HCT116 (cell line): ENCODE data around the gene RRAGC. TPM values are rescaled to one million over a fixed set of nuclear protein-coding genes. Genes with fewer than 3 reads are reported as not detected.
"Not testable (repeated sequence)": the region's sequence is repeated elsewhere in the genome, so short reads cannot be mapped to it uniquely, and the experiment has no call there.

Experiments used
- ATAC-seq: fragments of 200-7000 bp; cut with Tn5 transposase; 2 replicates; pipeline ENCODE4 v1.9.1; 2020; ENCODE audit warnings: mild to moderate bottlenecking, moderate library complexity
- BruUV-seq: library from RNA; stranded (reverse); fragments of 400-500 nt; replicated peaks from 2 replicates; lab custom pipeline; 2021; lab: Mats Ljungman, UMichigan
- CTCF ChIA-PET: fragments of 300-600 bp; sonication (Branson Sonifier 250); formaldehyde crosslinking; loops from one replicate; lab custom pipeline; 2021; ENCODE audit warnings: antibody characterized with exemption; lab: Charles Lee
- POLR2A ChIA-PET: fragments of 300-600, 350-600 bp; sonication (Branson Sonifier 250); formaldehyde crosslinking; loops from one replicate; lab custom pipeline; 2021; ENCODE audit warnings: antibody characterized with exemption; lab: Charles Lee
- RAD21 ChIA-PET, 2 experiments: fragments of 300-600 bp; sonication (Branson Sonifier 250); formaldehyde crosslinking; loops; one replicate each; lab custom pipeline; 2023; ENCODE audit warnings: low total read pairs in 2 of 2; ENCODE audit not compliant: uncharacterized antibody in 2 of 2, unreplicated experiment in 2 of 2, low non-redundant PET in 1 of 2; lab: Charles Lee
- DNase-seq: peaks from one replicate; pipeline ENCODE4 v3.0.0-alpha.2; 2010; ENCODE audit warnings: low read depth, low spot score
- H2AFZ ChIP-seq: fragments of 200-600 bp; shearing (Covaris generic), sonication (generic); 2 replicates; pipeline ENCODE4 v1.6.1; 2017; ENCODE audit warnings: low read depth, mixed run types, mixed read lengths, antibody characterized with exemption, low read length; ENCODE audit not compliant: poor library complexity, severe bottlenecking
- H3K27ac ChIP-seq: 2 replicates; pipeline ENCODE4 v1.5.1; 2012; ENCODE audit warnings: low read depth, low read length
- H3K27me3 ChIP-seq: fragments of 200-600 bp; sonication (generic); 2 replicates; pipeline ENCODE4 v1.6.1; 2016; ENCODE audit warnings: mixed run types, low read length, mixed read lengths; ENCODE audit not compliant: insufficient read depth
- H3K36me3 ChIP-seq, 2 experiments: fragments of 200-500 bp in 1 of 2; fragments of 200-600 bp in 1 of 2; sonication (Bioruptor generic) in 1 of 2; sonication (generic) in 1 of 2; 2 replicates each; pipeline versions ENCODE4 v1.5.1 to v1.6.1; 2014 to 2016; ENCODE audit warnings: low read length in 2 of 2, inconsistent platforms in 1 of 2, mixed read lengths in 1 of 2, mixed run types in 1 of 2; ENCODE audit not compliant: insufficient read depth in 2 of 2, control insufficient read depth in 1 of 2
- H3K4me1 ChIP-seq, 2 experiments: fragments of 200-600 bp in 1 of 2; sonication (generic) in 1 of 2; 2 replicates each; pipeline versions ENCODE4 v1.5.1 to v1.6.1; 2012 to 2017; ENCODE audit warnings: low read length in 2 of 2, inconsistent platforms in 1 of 2, mild to moderate bottlenecking in 1 of 2, mixed read lengths in 1 of 2, mixed run types in 1 of 2, moderate library complexity in 1 of 2; ENCODE audit not compliant: insufficient read depth in 2 of 2, control insufficient read depth in 1 of 2
- H3K4me2 ChIP-seq: fragments of 200-600 bp; sonication (generic); 2 replicates; pipeline ENCODE4 v1.6.1; 2017; ENCODE audit warnings: mixed run types, low read length, mixed read lengths
- H3K4me3 ChIP-seq, 2 experiments: fragments of 200-600 bp in 1 of 2; sonication (generic) in 1 of 2; replicated peaks in 1 of 2; 2 replicates each; pipeline ENCODE4 v1.5.1; 2011 to 2016; ENCODE audit warnings: low read length in 2 of 2, control low read depth in 1 of 2, low read depth in 1 of 2, mild to moderate bottlenecking in 1 of 2, mixed read lengths in 1 of 2, mixed run types in 1 of 2
- H3K79me2 ChIP-seq: fragments of 200-600 bp; sonication (generic); 2 replicates; pipeline ENCODE4 v1.6.1; 2017; ENCODE audit warnings: mild to moderate bottlenecking, mixed run types, low read length, moderate library complexity, mixed read lengths; ENCODE audit not compliant: insufficient read depth
- H3K9ac ChIP-seq: fragments of 200-600 bp; sonication (generic); 2 replicates; pipeline ENCODE4 v1.6.1; 2016; ENCODE audit warnings: low read length, mixed read lengths
- H3K9me2 ChIP-seq: fragments of 200-600 bp; sonication (generic), shearing (Covaris generic); 2 replicates; pipeline ENCODE4 v1.6.1; 2017; ENCODE audit warnings: mixed run types, mild to moderate bottlenecking, moderate library complexity; ENCODE audit not compliant: insufficient read depth
- H3K9me3 ChIP-seq, 2 experiments: fragments of 200-500 bp in 1 of 2; fragments of 200-600 bp in 1 of 2; sonication (Bioruptor generic) in 1 of 2; sonication (generic) in 1 of 2; 2 replicates each; pipeline ENCODE4 v1.6.1; 2014 to 2017; ENCODE audit warnings: low read length in 2 of 2, mixed read lengths in 2 of 2, inconsistent platforms in 1 of 2, low read depth in 1 of 2, mild to moderate bottlenecking in 1 of 2, mixed run types in 1 of 2, moderate library complexity in 1 of 2; ENCODE audit not compliant: control insufficient read depth in 1 of 2, insufficient read depth in 1 of 2
- H4K20me1 ChIP-seq: fragments of 200-600 bp; sonication (generic), shearing (Covaris generic); 2 replicates; pipeline ENCODE4 v1.6.1; 2017; ENCODE audit warnings: mixed run types, mild to moderate bottlenecking, moderate library complexity; ENCODE audit not compliant: insufficient read depth
- CBX3 ChIP-seq: IDR thresholded peaks from 2 replicates; pipeline ENCODE4 v1.6.1; 2012; ENCODE audit warnings: low read depth
- CTCF ChIP-seq, 3 experiments: fragments of 200-600 bp in 1 of 3; sonication (generic) in 1 of 3; IDR thresholded peaks in 2 of 3; conservative IDR thresholded peaks in 1 of 3; 2 replicates each; pipeline ENCODE4 v1.5.1; 2012 to 2017; ENCODE audit warnings: low read depth in 2 of 3, low read length in 2 of 3, antibody characterized with exemption in 1 of 3, borderline replicate concordance in 1 of 3, control low read depth in 1 of 3, mild to moderate bottlenecking in 1 of 3, mixed read lengths in 1 of 3, mixed run types in 1 of 3, moderate library complexity in 1 of 3; ENCODE audit not compliant: insufficient read depth in 1 of 3
- ELF1 ChIP-seq: IDR thresholded peaks from 2 replicates; pipeline ENCODE4 v1.6.1; 2012; ENCODE audit warnings: low read depth, borderline replicate concordance
- FOSL1 ChIP-seq: IDR thresholded peaks from 2 replicates; pipeline ENCODE4 v1.6.1; 2012; ENCODE audit warnings: low read depth
- JUND ChIP-seq: IDR thresholded peaks from 2 replicates; pipeline ENCODE4 v1.6.1; 2012
- POLR2AphosphoS5 ChIP-seq: IDR thresholded peaks from 2 replicates; pipeline ENCODE4 v1.6.1; 2011; ENCODE audit warnings: mild to moderate bottlenecking, low read depth, low read length, moderate library complexity
- RAD21 ChIP-seq: IDR thresholded peaks from 2 replicates; pipeline ENCODE4 v1.6.1; 2012; ENCODE audit warnings: low read depth, mild to moderate bottlenecking
- YY1 ChIP-seq: IDR thresholded peaks from 2 replicates; pipeline ENCODE4 v1.6.1; 2011; ENCODE audit warnings: low read length, low read depth, moderate library complexity, mild to moderate bottlenecking; ENCODE audit not compliant: insufficient replicate concordance; ENCODE audit errors: extremely low read depth
- ZFX ChIP-seq: fragments of 450-650 bp; IDR thresholded peaks from 2 replicates; pipeline ENCODE4 v1.6.1; 2017
- intact Hi-C: fragments of 100-400 bp; cut with micrococcal nuclease; formaldehyde crosslinking; loops from 2 replicates; pipeline ENCODE4 v1.10.0; 2022
- total RNA-seq: library from RNA; stranded (reverse); gene quantifications from one replicate; pipeline ENCODE4 v1.2.1, GENCODE V29; 2021; ENCODE audit not compliant: unreplicated experiment

RRAGC gene
- total RNA-seq, 1 experiment from 2014 or later, result 11.7 TPM

GRCh38 chr1:38846210-38846609 lies 13.4 kb downstream of the RRAGC start:
- Histone ChIP-seq H3K27ac (no peak overlapping the region), H3K9ac (no peak overlapping the region), H3K27me3 (no peaks in the 10 kb centered on the region), H3K4me2 (no peak overlapping the region), H4K20me1 (no peaks in the 10 kb centered on the region), H3K9me2 (no peaks in the 10 kb centered on the region), H3K36me3 (peaks cover 0 to 2% of the 10 kb centered on the region in 2 experiments; a peak in 2 of 4 replicates), H3K79me2 (no peaks in the 10 kb centered on the region), H3K4me1 (no peaks in the 10 kb centered on the region), H3K9me3 (no peaks in the 10 kb centered on the region), H2AFZ (no peak overlapping the region), H3K4me3 (no peak overlapping the region)
- POLR2A ChIA-PET, result no interaction called here
- RAD21 ChIA-PET, result no interaction called here
- no peak for ATAC-seq
- BruUV-seq, result no TSS peak
- TF ChIP-seq CTCF (IDR thresholded peaks at IDR 0.05 in 2 of 3, conservative IDR thresholded peaks at IDR 0.05 in 1 of 3; ENCODE audit: borderline replicate concordance in 1 of 3, insufficient read depth in 1 of 3, low read depth in 2 of 3, low read length in 2 of 3) (0 out of 6 replicates have a peak, but pooled peaks of 2 of the 3 experiments have one; percentile 9 to 17), ZFX (no peak), RAD21 (peak; percentile 44), ELF1 (no peak), FOSL1 (no peak), JUND (no peak), YY1 (no peak), CBX3 (no peak), POLR2AphosphoS5 (no peak)
- intact Hi-C loops, result no loop called here
- CTCF ChIA-PET, result interaction anchor here (0.7 to 1.3 kb wide), 3 partner anchors 11 to 693 kb away, joined by 3 to 4 read pairs (median 3); no protein-coding TSS in a partner anchor
- DNase-seq, result no peak

- BruUV-seq, POLR2A ChIA-PET, H3K4me3 ChIP-seq, ATAC-seq, H3K4me2 ChIP-seq, RAD21 ChIA-PET, H4K20me1 ChIP-seq, H3K9me2 ChIP-seq, H3K4me1 ChIP-seq, H2AFZ ChIP-seq, H3K9me3 ChIP-seq, H3K27me3 ChIP-seq, H3K79me2 ChIP-seq, H3K9ac ChIP-seq, DNase-seq, H3K27ac ChIP-seq, H3K36me3 ChIP-seq, intact Hi-C loops: not testable (repeated sequence)
- CTCF ChIA-PET, result interaction anchor here (1.0 kb wide), 1 partner anchor 10 kb away, joined by 3 read pairs; no protein-coding TSS in a partner anchor
Observed at GRCh38 chr1:38845088-38845487, 14.5 kb downstream of the RRAGC start.
